Measurements from ENCODE around the gene ATP4A.

- no peak for TF ChIP-seq RAD21 (IDR thresholded peaks at IDR 0.05; ENCODE audit: low read depth)
- TF ChIP-seq MAX (IDR thresholded peaks at IDR 0.05), result no peak
- no peak for TF ChIP-seq TCF12 (IDR thresholded peaks at IDR 0.05; ENCODE audit: low read depth)
- TF ChIP-seq ZBTB7A (IDR thresholded peaks at IDR 0.05; ENCODE audit: low read depth), result no peak
- TF ChIP-seq REST (IDR thresholded peaks at IDR 0.05; ENCODE audit: low read depth), result no peak
- no peak for TF ChIP-seq TAF1 (IDR thresholded peaks at IDR 0.05; ENCODE audit: low read depth)
- no peak for TF ChIP-seq CEBPB (IDR thresholded peaks at IDR 0.05)
- no peak for TF ChIP-seq FOXM1 (IDR thresholded peaks at IDR 0.05; ENCODE audit: borderline replicate concordance, low read depth)
- no peak for TF ChIP-seq YY1 (IDR thresholded peaks at IDR 0.05; ENCODE audit: low read depth)
- TF ChIP-seq CREB1 (IDR thresholded peaks at IDR 0.05; ENCODE audit: low read depth), result no peak
- TF ChIP-seq EGR1 (IDR thresholded peaks at IDR 0.05), result no peak
- no peak for TF ChIP-seq EP300 (IDR thresholded peaks at IDR 0.05; ENCODE audit: borderline replicate concordance)
- TF ChIP-seq TEAD4 (IDR thresholded peaks at IDR 0.05), result no peak
These were observed 45.1 kb downstream of the ATP4A start for GRCh38 chr19:35518313-35518712.

All from Ishikawa (cell line).